ENCODE results near the gene RAB3GAP1. TPM values are rescaled to one million over a fixed set of nuclear protein-coding genes. Genes with fewer than 3 reads are reported as not detected.

The RAB3GAP1 gene
- total RNA-seq, 4 donors from 2014 or later, result 38.4 to 63.5 (median 53.8) TPM

- H3K36me3 ChIP-seq, result peaks cover 0 to 51% (median 20%) of the 10 kb centered on the region in 4 donors
- no peak for TF ChIP-seq POLR2A (IDR thresholded peaks at IDR 0.05)
- no peak for TF ChIP-seq CTCF (IDR thresholded peaks at IDR 0.05)
- no peak for TF ChIP-seq EP300 (IDR thresholded peaks at IDR 0.05; ENCODE audit: low read depth)
- no peak for TF ChIP-seq POLR2AphosphoS5 (IDR thresholded peaks at IDR 0.05)
- H3K27ac ChIP-seq, result no peak overlapping the region
- in situ Hi-C loops (cut with MboI; ENCODE audit: low pct_ligation_motif_present in 1 of 4, low pct_unique_long_range_greater_than_20kb in 1 of 4, low sequenced_read_pairs in 3 of 4), result no loop called here
- no peaks in the 10 kb centered on the region for H3K9me3 ChIP-seq
- no peaks in the 10 kb centered on the region for H3K4me1 ChIP-seq
- DNase-seq, result no peak
- H3K4me3 ChIP-seq, result no peak overlapping the region
- intact Hi-C loops (cut with DNase I; ENCODE audit: low total_unique reads), result no loop called here
- no peaks in the 10 kb centered on the region for H3K27me3 ChIP-seq
- 93 to 98% methylated on average over 3 of the region's 3 CpGs for WGBS, 2 donors (ENCODE audit: low coverage in 1 of 2)
Measured at GRCh38 chr2:135151615-135152014, 99.5 kb downstream of the RAB3GAP1 start.

- Histone ChIP-seq H3K27me3 (no peaks in the 10 kb centered on the region), H3K9me3 (no peaks in the 10 kb centered on the region), H3K27ac (no peak overlapping the region), H3K4me1 (no peaks in the 10 kb centered on the region), H3K36me3 (peaks cover 0 to 55% (median 22%) of the 10 kb centered on the region in 4 donors), H3K4me3 (no peak overlapping the region)
- DNase-seq, result no peak
- WGBS, 2 donors (ENCODE audit: low coverage in 1 of 2), result 80 to 89% methylated on average over 1 of the region's 1 CpG
- in situ Hi-C loops (cut with MboI; ENCODE audit: low pct_ligation_motif_present in 1 of 4, low pct_unique_long_range_greater_than_20kb in 1 of 4, low sequenced_read_pairs in 3 of 4) (no loop called here), intact Hi-C loops (cut with DNase I; ENCODE audit: low total_unique reads) (no loop called here)
- TF ChIP-seq EP300 (IDR thresholded peaks at IDR 0.05; ENCODE audit: low read depth), result no peak
- TF ChIP-seq POLR2A (IDR thresholded peaks at IDR 0.05), result no peak
- TF ChIP-seq CTCF (IDR thresholded peaks at IDR 0.05), result no peak
- TF ChIP-seq POLR2AphosphoS5 (IDR thresholded peaks at IDR 0.05), result no peak
Measured at GRCh38 chr2:135152361-135152760, 100.3 kb downstream of the RAB3GAP1 start.

- no peak for DNase-seq
- intact Hi-C loops (cut with DNase I; ENCODE audit: low total_unique reads), result no loop called here
- Histone ChIP-seq H3K4me1 (no peaks in the 10 kb centered on the region), H3K27ac (no peak overlapping the region), H3K36me3 (peaks cover 0 to 55% (median 22%) of the 10 kb centered on the region in 4 donors), H3K27me3 (no peaks in the 10 kb centered on the region), H3K9me3 (no peaks in the 10 kb centered on the region), H3K4me3 (no peak overlapping the region)
- in situ Hi-C loops (cut with MboI; ENCODE audit: low pct_ligation_motif_present in 1 of 4, low pct_unique_long_range_greater_than_20kb in 1 of 4, low sequenced_read_pairs in 3 of 4), result no loop called here
- TF ChIP-seq CTCF (IDR thresholded peaks at IDR 0.05), result no peak
- TF ChIP-seq EP300 (IDR thresholded peaks at IDR 0.05; ENCODE audit: low read depth), result no peak
- no peak for TF ChIP-seq POLR2A (IDR thresholded peaks at IDR 0.05)
- TF ChIP-seq POLR2AphosphoS5 (IDR thresholded peaks at IDR 0.05), result no peak
Measured at GRCh38 chr2:135154962-135155361, 102.9 kb downstream of the RAB3GAP1 start.

GRCh38 chr2:135157856-135158255 lies 105.8 kb downstream of the RAB3GAP1 start:
- TF ChIP-seq POLR2AphosphoS5 (IDR thresholded peaks at IDR 0.05) (no peak), EP300 (IDR thresholded peaks at IDR 0.05; ENCODE audit: low read depth) (no peak), POLR2A (IDR thresholded peaks at IDR 0.05) (no peak), CTCF (IDR thresholded peaks at IDR 0.05) (no peak)
- WGBS, 2 donors (ENCODE audit: low coverage in 1 of 2), result 90 to 93% methylated on average over 3 of the region's 3 CpGs
- no peak for DNase-seq
- H3K4me3 ChIP-seq, result no peak overlapping the region
- H3K36me3 ChIP-seq, result peaks cover 0 to 45% (median 22%) of the 10 kb centered on the region in 4 donors
- no peaks in the 10 kb centered on the region for H3K9me3 ChIP-seq
- in situ Hi-C loops (cut with MboI; ENCODE audit: low pct_ligation_motif_present in 1 of 4, low pct_unique_long_range_greater_than_20kb in 1 of 4, low sequenced_read_pairs in 3 of 4) (no loop called here), intact Hi-C loops (cut with DNase I; ENCODE audit: low total_unique reads) (no loop called here)
- no peaks in the 10 kb centered on the region for H3K4me1 ChIP-seq
- no peaks in the 10 kb centered on the region for H3K27me3 ChIP-seq
- H3K27ac ChIP-seq, result no peak overlapping the region
